Panc1 (cell line): Measurements from ENCODE around the gene WBP1L.

Source experiments
- POLR2AphosphoS5 ChIP-seq: IDR thresholded peaks from 2 replicates; pipeline ENCODE4 v1.6.1; 2012; ENCODE audit warnings: mild to moderate bottlenecking, low read depth, low read length, moderate library complexity
- TCF7L2 ChIP-seq: IDR thresholded peaks from 2 replicates; pipeline ENCODE4 v1.6.1; 2011; ENCODE audit warnings: mild to moderate bottlenecking, low read depth, low read length, inconsistent platforms
- TF ChIP-seq, protein P1 (sequence below): fragments of 450-650 bp; IDR thresholded peaks from 2 replicates; pipeline ENCODE4 v1.5.1; 2017; ENCODE audit warnings: mild to moderate bottlenecking

DNA sequence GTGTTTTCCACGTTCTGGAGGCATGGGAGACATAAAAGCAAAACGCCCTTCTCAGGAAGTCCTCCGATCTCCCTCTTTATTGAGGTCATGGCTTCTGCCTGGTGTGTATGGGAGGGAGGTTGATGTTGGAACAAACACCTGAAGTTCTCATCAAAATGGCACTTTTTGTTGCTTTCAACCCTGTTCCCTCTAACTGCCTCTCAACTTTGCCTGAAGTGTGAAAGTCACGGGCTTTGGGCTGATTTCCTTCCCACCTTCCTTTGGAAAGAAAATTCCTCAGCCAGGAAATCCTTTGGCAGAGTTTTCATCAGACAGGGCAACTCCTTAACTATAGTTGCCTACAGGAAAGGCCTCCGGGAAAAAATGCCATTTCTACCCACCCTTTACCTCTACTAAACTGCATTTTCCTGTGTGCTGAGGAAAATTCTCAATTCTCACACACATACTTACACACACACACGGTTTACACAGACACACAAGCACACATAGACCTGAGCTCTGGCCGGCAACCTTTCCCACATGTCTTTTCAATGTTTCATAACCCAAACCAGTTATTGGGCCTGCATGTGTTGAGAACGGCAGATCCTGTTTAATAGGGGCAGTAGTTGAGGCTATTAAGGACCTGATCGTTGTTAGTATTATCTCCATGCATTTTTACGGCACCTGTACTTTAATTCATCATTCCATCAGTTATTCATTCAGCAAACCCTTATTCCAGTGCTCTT lies 57.0 kb downstream of the WBP1L start:
- TF ChIP-seq, protein P1, sequence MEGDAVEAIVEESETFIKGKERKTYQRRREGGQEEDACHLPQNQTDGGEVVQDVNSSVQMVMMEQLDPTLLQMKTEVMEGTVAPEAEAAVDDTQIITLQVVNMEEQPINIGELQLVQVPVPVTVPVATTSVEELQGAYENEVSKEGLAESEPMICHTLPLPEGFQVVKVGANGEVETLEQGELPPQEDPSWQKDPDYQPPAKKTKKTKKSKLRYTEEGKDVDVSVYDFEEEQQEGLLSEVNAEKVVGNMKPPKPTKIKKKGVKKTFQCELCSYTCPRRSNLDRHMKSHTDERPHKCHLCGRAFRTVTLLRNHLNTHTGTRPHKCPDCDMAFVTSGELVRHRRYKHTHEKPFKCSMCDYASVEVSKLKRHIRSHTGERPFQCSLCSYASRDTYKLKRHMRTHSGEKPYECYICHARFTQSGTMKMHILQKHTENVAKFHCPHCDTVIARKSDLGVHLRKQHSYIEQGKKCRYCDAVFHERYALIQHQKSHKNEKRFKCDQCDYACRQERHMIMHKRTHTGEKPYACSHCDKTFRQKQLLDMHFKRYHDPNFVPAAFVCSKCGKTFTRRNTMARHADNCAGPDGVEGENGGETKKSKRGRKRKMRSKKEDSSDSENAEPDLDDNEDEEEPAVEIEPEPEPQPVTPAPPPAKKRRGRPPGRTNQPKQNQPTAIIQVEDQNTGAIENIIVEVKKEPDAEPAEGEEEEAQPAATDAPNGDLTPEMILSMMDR: no peak
- TF ChIP-seq POLR2AphosphoS5 (no peak), TCF7L2 (no peak)
